ENCODE data around the gene MSTO1. TPM values are rescaled to one million over a fixed set of nuclear protein-coding genes. Genes with fewer than 3 reads are reported as not detected.
"Not testable (repeated sequence)": the region's sequence is repeated elsewhere in the genome, so short reads cannot be mapped to it uniquely, and the experiment has no call there.

The MSTO1 gene
- total RNA-seq, 2 experiments from 2014 or later: 43.4 to 43.6 TPM

DNA sequence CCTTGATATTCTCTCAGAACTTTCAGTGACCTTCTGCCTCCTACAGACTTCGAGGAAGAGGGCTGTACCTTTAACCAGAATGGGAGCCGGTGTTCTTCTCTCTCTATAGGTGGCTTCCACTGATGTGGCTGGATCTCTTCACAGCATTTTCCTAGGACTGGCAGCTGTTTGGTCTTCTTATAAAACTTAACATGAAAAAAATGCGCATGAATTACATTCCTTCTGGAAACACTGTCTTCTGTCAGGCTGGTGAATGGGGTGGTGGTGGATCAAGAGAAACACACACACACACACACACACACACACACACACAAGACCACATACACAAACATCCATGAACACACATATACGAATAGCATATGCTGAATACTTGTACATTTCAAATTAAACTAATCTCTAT lies 51.2 kb downstream of the MSTO1 start:
- H3K4me1 Mint-ChIP-seq, POLR2A ChIA-PET, H3K4me3 Mint-ChIP-seq, H3K27ac Mint-ChIP-seq, H3K27me3 Mint-ChIP-seq, DNase-seq, CTCF ChIA-PET, H3K9me3 Mint-ChIP-seq: not testable (repeated sequence)
- H3K36me3 Mint-ChIP-seq (ENCODE audit: low read depth): peaks cover 71% of the 10 kb centered on the region

Other genes starting within 250 kb of the MSTO1 start
- 10 to 100 TPM; 35.9 to 42.0 TPM for gene ASH1L, start 47.4 kb upstream of the MSTO1 start, total RNA-seq
- 10 to 100 TPM; 75.2 to 80.2 TPM for gene YY1AP1, start 78.6 kb downstream of the MSTO1 start, total RNA-seq
- 100 to 1,000 TPM; 119 to 123 TPM for gene DAP3, start 78.9 kb downstream of the MSTO1 start, total RNA-seq
- gene GON4L, start 247.0 kb downstream of the MSTO1 start, total RNA-seq: 10 to 100 TPM; 76.4 to 76.6 TPM
- 10 to 100 TPM; 30.7 to 31.6 TPM for gene SYT11, start 249.3 kb downstream of the MSTO1 start, total RNA-seq

Data from activated CD4-positive, alpha-beta memory T cell treated with anti-CD3 and anti-CD28 coated beads, Interleukin-2, amount 10 ng/mL, durations not matched to agents 7 days and 5 days (primary cell).